Transverse colon (tissue), 4 donors: Measurements from ENCODE around the gene F8.

Experiments
- EP300 ChIP-seq: sonication (generic); formaldehyde crosslinking; IDR thresholded peaks from one replicate; pipeline ENCODE4 v1.6.1; 2017; ENCODE audit warnings: antibody characterized with exemption, low read depth
- POLR2A ChIP-seq: fragments of 450-650 bp; IDR thresholded peaks from one replicate; pipeline ENCODE4 v1.6.1; 2016; ENCODE audit warnings: antibody characterized with exemption, mild to moderate bottlenecking, moderate library complexity
- POLR2AphosphoS5 ChIP-seq, 3 donors: sonication (generic); formaldehyde crosslinking; IDR thresholded peaks; one replicate each; pipeline ENCODE4 v1.6.1; 2016; ENCODE audit warnings: antibody characterized with exemption in 3 of 3
- TF ChIP-seq, protein P1 (sequence below), 5 experiments: fragments of 200-600 bp in 3 of 5; fragments of 450-650 bp in 2 of 5; sonication (generic) in 3 of 5; IDR thresholded peaks; 1 replicate in 2 of 5; 2 replicates in 3 of 5; pipeline ENCODE4 v1.5.1; 2016 to 2017; ENCODE audit warnings: antibody characterized with exemption in 5 of 5, inconsistent platforms in 3 of 5, mild to moderate bottlenecking in 2 of 5, moderate library complexity in 1 of 5

DNA sequence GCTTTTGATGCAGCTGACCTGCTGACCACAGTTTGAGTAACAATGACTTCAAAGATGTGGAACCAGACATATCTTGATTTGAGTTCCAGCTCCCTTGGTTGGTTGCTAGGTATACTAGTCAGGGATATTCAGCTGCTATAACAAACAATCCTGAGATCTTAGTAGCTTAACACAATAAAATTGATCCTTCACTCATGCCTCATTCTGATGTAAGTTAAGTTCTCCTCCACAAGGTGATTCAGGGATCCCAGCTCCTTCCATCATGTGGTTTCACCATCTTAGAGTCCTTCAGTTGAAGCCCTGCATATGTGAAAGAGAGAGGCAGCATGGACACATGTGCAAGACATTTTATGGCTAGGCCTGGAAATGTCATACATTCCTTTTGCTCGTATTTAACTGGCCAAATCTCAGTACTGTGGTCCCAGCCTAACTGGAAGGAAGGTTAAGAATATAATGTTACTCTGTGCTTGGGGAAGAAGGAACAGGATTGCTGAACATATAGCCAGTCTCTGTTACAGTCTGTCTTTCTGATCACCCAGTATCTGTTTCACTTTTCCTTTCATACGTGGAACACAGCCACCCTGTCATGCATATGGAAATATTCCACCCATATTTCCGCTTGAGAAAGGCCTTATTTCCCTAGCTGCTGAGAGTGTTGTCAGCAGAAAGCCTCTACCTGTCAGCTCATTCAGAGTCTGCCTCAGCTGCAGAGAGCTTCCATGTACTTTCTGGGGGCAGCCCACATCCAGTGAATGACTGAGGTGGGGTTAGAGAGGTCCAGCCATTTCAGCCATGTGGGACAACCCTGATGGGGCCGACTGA, 195.1 kb downstream of the F8 start:
- TF ChIP-seq POLR2A: no peak
- TF ChIP-seq EP300: no peak
- TF ChIP-seq, protein P1, sequence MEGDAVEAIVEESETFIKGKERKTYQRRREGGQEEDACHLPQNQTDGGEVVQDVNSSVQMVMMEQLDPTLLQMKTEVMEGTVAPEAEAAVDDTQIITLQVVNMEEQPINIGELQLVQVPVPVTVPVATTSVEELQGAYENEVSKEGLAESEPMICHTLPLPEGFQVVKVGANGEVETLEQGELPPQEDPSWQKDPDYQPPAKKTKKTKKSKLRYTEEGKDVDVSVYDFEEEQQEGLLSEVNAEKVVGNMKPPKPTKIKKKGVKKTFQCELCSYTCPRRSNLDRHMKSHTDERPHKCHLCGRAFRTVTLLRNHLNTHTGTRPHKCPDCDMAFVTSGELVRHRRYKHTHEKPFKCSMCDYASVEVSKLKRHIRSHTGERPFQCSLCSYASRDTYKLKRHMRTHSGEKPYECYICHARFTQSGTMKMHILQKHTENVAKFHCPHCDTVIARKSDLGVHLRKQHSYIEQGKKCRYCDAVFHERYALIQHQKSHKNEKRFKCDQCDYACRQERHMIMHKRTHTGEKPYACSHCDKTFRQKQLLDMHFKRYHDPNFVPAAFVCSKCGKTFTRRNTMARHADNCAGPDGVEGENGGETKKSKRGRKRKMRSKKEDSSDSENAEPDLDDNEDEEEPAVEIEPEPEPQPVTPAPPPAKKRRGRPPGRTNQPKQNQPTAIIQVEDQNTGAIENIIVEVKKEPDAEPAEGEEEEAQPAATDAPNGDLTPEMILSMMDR (IDR thresholded peaks at IDR 0.05): no peak
- TF ChIP-seq POLR2AphosphoS5 (IDR thresholded peaks at IDR 0.05): no peak
